ENCODE results near the gene RBMS3.

DNA sequence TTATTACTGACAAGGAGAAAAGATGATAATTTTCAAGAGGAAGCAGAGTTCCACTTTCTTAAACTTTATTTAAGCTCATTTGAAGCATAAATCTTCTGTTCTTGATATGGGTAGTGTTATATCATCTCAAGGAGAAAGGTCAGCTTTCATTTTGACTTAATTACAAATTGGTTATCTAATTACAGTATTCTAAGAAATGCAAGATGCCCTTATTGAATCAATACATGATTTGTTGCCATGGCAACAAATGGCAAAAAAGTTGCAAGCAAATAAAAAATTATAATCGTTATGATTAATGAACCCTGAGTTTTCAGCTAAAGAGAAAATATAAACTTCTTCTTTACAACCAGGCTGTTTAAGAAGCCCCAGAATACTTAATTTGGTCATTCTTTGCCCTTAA lies 622.7 kb downstream of the RBMS3 start:
- no peak for TF ChIP-seq POLR2A (IDR thresholded peaks at IDR 0.05; ENCODE audit: borderline replicate concordance, extremely low read depth, insufficient read depth, insufficient read length)
- no peak for TF ChIP-seq RAD21 (IDR thresholded peaks at IDR 0.05; ENCODE audit: low read depth)
- TF ChIP-seq POLR2AphosphoS5 (IDR thresholded peaks at IDR 0.05; ENCODE audit: low read depth, low read length), result no peak
- TF ChIP-seq, protein P1, sequence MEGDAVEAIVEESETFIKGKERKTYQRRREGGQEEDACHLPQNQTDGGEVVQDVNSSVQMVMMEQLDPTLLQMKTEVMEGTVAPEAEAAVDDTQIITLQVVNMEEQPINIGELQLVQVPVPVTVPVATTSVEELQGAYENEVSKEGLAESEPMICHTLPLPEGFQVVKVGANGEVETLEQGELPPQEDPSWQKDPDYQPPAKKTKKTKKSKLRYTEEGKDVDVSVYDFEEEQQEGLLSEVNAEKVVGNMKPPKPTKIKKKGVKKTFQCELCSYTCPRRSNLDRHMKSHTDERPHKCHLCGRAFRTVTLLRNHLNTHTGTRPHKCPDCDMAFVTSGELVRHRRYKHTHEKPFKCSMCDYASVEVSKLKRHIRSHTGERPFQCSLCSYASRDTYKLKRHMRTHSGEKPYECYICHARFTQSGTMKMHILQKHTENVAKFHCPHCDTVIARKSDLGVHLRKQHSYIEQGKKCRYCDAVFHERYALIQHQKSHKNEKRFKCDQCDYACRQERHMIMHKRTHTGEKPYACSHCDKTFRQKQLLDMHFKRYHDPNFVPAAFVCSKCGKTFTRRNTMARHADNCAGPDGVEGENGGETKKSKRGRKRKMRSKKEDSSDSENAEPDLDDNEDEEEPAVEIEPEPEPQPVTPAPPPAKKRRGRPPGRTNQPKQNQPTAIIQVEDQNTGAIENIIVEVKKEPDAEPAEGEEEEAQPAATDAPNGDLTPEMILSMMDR (IDR thresholded peaks at IDR 0.05 in 2 of 3, conservative IDR thresholded peaks at IDR 0.05 in 1 of 3; ENCODE audit: borderline replicate concordance in 1 of 3, insufficient read depth in 1 of 3, low read depth in 2 of 3, low read length in 2 of 3), result no peak
- no peak for TF ChIP-seq ELF1 (IDR thresholded peaks at IDR 0.05; ENCODE audit: borderline replicate concordance, low read depth)
- TF ChIP-seq JUND (IDR thresholded peaks at IDR 0.05), result no peak

All from HCT116 (cell line).